KBM-7 (cell line): ENCODE measurements around the gene ABHD16B.
A peak's percentile ranks its signal among the peaks of the same experiment; 100 is the strongest.
"Not testable (repeated sequence)": the region's sequence is repeated elsewhere in the genome, so short reads cannot be mapped to it uniquely, and the experiment has no call there.

ENCODE experiments used
- DNase-seq: peaks from one replicate; pipeline ENCODE4 v3.0.0-alpha.2; 2015
- in situ Hi-C: fragments of 300-500 bp; cut with MboI; formaldehyde crosslinking; loops from 2 replicates; pipeline ENCODE4 v1.14.3; 2020; ENCODE audit warnings: low sequenced_read_pairs, low pct_unique_long_range_greater_than_20kb, mixed read lengths

ABHD16B gene

GRCh38 chr20:63850689-63851547, 10.4 kb upstream of the ABHD16B start:
- peak; percentile 66 for DNase-seq
- in situ Hi-C loops = no loop called here

- in situ Hi-C loops, DNase-seq: not testable (repeated sequence)
Measured at GRCh38 chr20:63851548-63851943, 9.8 kb upstream of the ABHD16B start.

- DNase-seq, in situ Hi-C loops: not testable (repeated sequence)
Measured at GRCh38 chr20:63853733-63854068, 7.6 kb upstream of the ABHD16B start.

- in situ Hi-C loops = no loop called here
- DNase-seq = peak; percentile 50
Measured at GRCh38 chr20:63854069-63854765, 7.1 kb upstream of the ABHD16B start.

GRCh38 chr20:63854766-63855362, 6.4 kb upstream of the ABHD16B start:
- in situ Hi-C loops = no loop called here
- no peak for DNase-seq

GRCh38 chr20:63855363-63856097, 5.8 kb upstream of the ABHD16B start:
- in situ Hi-C loops = no loop called here
- no peak for DNase-seq

- in situ Hi-C loops = no loop called here
- no peak for DNase-seq
Measured at GRCh38 chr20:63856098-63856511, 5.2 kb upstream of the ABHD16B start.

- in situ Hi-C loops = no loop called here
- DNase-seq = no peak
Measured at GRCh38 chr20:63857764-63858392, 3.4 kb upstream of the ABHD16B start.

GRCh38 chr20:63858393-63859165, 2.7 kb upstream of the ABHD16B start:
- in situ Hi-C loops = no loop called here
- peak; percentile 82 for DNase-seq

GRCh38 chr20:63859166-63859699, 2.1 kb upstream of the ABHD16B start:
- in situ Hi-C loops = no loop called here

GRCh38 chr20:63860325-63861051, 810 bp upstream of the ABHD16B start:
- peak; percentile 58 for DNase-seq
- in situ Hi-C loops = no loop called here

More at GRCh38 chr20:63859166-63859699, 2.1 kb upstream of the ABHD16B start:
- DNase-seq = no peak

- in situ Hi-C loops = no loop called here
- DNase-seq = no peak
Measured at GRCh38 chr20:63861981-63862901, 943 bp downstream of the ABHD16B start.

- in situ Hi-C loops = no loop called here
- DNase-seq = no peak
Measured at GRCh38 chr20:63863021-63863797, 1.9 kb downstream of the ABHD16B start.

GRCh38 chr20:63863798-63864544, 2.7 kb downstream of the ABHD16B start:
- peak; percentile 97 for DNase-seq
- in situ Hi-C loops = no loop called here

GRCh38 chr20:63864545-63864977, 3.3 kb downstream of the ABHD16B start:
- in situ Hi-C loops = no loop called here
- DNase-seq = no peak
